Parathyroid adenoma (tissue), 2 donors: ENCODE measurements around the gene FBXO42.
A peak's percentile ranks its signal among the peaks of the same experiment; 100 is the strongest.

Source experiments
- H2AFZ ChIP-seq: fragments of 300-600 bp; sonication (generic); one replicate; pipeline ENCODE4 v1.7.0; 2017; ENCODE audit warnings: antibody characterized with exemption, mild to moderate bottlenecking
- H3K27ac ChIP-seq: fragments of 300-600 bp; sonication (generic); one replicate; pipeline ENCODE4 v1.7.0; 2017
- H3K27me3 ChIP-seq: fragments of 300-600 bp; sonication (generic); one replicate; pipeline ENCODE4 v1.7.0; 2017; ENCODE audit warnings: low read length; ENCODE audit not compliant: control insufficient read depth, insufficient read depth
- H3K36me3 ChIP-seq: fragments of 300-600 bp; sonication (generic); one replicate; pipeline ENCODE4 v1.7.0; 2017; ENCODE audit warnings: low read length; ENCODE audit not compliant: control insufficient read depth, insufficient read depth
- H3K4me1 ChIP-seq: fragments of 300-600 bp; sonication (generic); one replicate; pipeline ENCODE4 v1.7.0; 2017; ENCODE audit warnings: control low read depth
- H3K4me2 ChIP-seq: fragments of 300-600 bp; sonication (generic); one replicate; pipeline ENCODE4 v1.7.0; 2017; ENCODE audit warnings: low read length
- H3K4me3 ChIP-seq: fragments of 300-600 bp; sonication (generic); one replicate; pipeline ENCODE4 v1.7.0; 2017; ENCODE audit warnings: low read depth, low read length
- H3K79me2 ChIP-seq: fragments of 300-600 bp; sonication (generic); one replicate; pipeline ENCODE4 v1.7.0; 2017; ENCODE audit warnings: control low read depth
- H3K9ac ChIP-seq: fragments of 300-600 bp; sonication (generic); one replicate; pipeline ENCODE4 v1.7.0; 2017; ENCODE audit warnings: mild to moderate bottlenecking
- H3K9me3 ChIP-seq: fragments of 300-600 bp; sonication (generic); one replicate; pipeline ENCODE4 v1.7.0; 2017; ENCODE audit warnings: low read length; ENCODE audit not compliant: control insufficient read depth
- TF ChIP-seq, protein P1 (sequence below): fragments of 300-600 bp; sonication (generic); IDR thresholded peaks from one replicate; pipeline ENCODE4 v1.7.0; 2017; ENCODE audit warnings: antibody characterized with exemption, mild to moderate bottlenecking
- donor health status: primary hyperparathyroidism.

FBXO42 gene

DNA sequence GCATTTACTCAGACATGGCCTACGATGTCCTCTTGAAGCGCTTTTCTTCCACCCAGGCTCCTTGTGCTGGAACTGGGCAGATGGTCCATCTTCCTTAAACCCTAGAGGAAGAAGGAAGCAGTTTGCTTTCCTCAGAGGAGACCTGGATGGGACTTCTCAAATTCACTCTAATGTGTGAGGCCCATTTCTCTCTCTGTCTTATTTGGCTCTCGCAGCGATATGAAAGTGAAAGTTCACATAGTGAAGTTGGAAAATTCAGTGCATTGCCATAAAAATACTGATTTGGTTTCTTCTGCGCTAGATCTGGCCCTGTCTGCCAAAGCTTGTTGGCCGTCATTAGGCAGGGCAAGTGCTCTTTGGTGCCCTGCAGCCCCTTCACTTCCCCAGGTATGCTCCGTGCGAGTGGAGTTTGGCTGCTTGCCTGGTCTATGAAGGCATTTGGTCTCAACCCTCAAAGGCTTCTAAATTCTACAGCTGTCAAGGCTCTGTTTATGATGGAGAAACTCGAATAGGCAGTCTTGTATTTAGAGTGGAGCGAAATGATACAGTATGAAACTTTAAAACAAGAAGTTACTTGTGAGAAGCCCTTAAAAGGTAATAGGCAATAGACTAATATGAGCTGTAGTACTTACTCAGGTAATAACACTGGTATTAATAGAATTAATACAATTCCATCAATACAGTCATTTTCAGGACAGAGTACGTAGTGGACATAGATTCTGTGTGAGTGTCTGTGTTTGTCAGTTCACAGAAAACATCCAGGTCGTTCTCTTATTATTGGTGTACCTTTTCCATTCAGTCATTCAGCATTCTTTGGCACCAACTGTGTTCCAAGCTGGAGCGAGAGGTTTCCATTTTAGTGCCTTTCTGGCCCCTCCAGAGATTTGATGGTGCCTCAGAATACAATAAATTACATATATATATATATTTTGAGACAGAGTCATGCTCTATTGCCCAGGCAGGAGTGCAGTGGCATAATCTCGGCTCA lies 35.2 kb upstream of the FBXO42 start:
- Histone ChIP-seq H3K9me3 (no peaks in the 10 kb centered on the region), H3K4me2 (peak overlapping the region; percentile 13), H3K27me3 (no peaks in the 10 kb centered on the region), H3K36me3 (no peaks in the 10 kb centered on the region), H3K4me3 (no peak overlapping the region), H3K27ac (no peak overlapping the region), H3K79me2 (peaks cover 29% of the 10 kb centered on the region), H3K4me1 (peaks cover 9% of the 10 kb centered on the region), H3K9ac (no peak overlapping the region), H2AFZ (no peak overlapping the region)
- TF ChIP-seq, protein P1, sequence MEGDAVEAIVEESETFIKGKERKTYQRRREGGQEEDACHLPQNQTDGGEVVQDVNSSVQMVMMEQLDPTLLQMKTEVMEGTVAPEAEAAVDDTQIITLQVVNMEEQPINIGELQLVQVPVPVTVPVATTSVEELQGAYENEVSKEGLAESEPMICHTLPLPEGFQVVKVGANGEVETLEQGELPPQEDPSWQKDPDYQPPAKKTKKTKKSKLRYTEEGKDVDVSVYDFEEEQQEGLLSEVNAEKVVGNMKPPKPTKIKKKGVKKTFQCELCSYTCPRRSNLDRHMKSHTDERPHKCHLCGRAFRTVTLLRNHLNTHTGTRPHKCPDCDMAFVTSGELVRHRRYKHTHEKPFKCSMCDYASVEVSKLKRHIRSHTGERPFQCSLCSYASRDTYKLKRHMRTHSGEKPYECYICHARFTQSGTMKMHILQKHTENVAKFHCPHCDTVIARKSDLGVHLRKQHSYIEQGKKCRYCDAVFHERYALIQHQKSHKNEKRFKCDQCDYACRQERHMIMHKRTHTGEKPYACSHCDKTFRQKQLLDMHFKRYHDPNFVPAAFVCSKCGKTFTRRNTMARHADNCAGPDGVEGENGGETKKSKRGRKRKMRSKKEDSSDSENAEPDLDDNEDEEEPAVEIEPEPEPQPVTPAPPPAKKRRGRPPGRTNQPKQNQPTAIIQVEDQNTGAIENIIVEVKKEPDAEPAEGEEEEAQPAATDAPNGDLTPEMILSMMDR: no peak

DNA sequence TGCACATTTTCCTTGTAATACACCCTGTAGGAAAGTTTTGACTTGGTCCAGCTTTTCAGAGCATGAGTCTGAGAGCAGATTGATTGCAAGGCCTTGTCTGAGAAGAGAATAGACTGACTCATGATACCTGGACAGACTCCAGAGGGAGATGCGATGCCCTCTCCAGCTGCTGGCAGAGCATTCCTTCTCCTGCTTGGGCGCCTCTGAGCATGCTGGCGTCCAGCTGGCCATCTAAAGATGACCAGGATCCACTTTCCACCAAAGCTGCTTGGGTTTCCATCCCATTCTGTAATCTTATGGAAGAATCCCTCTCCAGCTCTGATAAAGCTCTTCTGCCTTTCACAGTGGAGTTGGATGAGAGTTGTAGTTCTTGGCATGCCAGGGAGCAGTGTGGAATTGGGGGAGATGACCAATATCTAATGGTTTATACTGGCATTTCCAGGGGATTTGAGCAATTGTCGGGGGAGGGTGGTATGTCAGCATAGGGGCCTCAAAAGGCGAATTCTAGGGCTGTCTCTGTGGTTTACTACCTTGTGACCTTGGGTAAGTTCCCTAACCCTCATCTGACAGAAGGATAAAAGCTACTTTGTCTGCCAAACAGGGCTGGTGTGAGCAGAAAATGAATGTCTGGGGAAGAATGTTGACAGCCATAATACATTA lies 34.3 kb upstream of the FBXO42 start:
- TF ChIP-seq, protein P1: no peak
- H3K27ac ChIP-seq: peak overlapping the region; percentile 33
- H3K9me3 ChIP-seq: no peaks in the 10 kb centered on the region
- no peaks in the 10 kb centered on the region for H3K27me3 ChIP-seq
- no peak overlapping the region for H3K4me3 ChIP-seq
- H3K79me2 ChIP-seq: peaks cover 33% of the 10 kb centered on the region
- no peak overlapping the region for H2AFZ ChIP-seq
- H3K9ac ChIP-seq: no peak overlapping the region
- H3K4me2 ChIP-seq: no peak overlapping the region
- H3K4me1 ChIP-seq: peaks cover 7% of the 10 kb centered on the region
- H3K36me3 ChIP-seq: no peaks in the 10 kb centered on the region

- Histone ChIP-seq H3K79me2 (peaks cover 32% of the 10 kb centered on the region), H3K9me3 (no peaks in the 10 kb centered on the region), H3K27ac (peak overlapping the region; percentile 13), H3K4me1 (peaks cover 7% of the 10 kb centered on the region), H3K4me2 (no peak overlapping the region), H2AFZ (no peak overlapping the region), H3K9ac (no peak overlapping the region), H3K36me3 (no peaks in the 10 kb centered on the region), H3K27me3 (no peaks in the 10 kb centered on the region), H3K4me3 (no peak overlapping the region)
- TF ChIP-seq, protein P1: no peak
Measured at GRCh38 chr1:16385659-16386453, 33.6 kb upstream of the FBXO42 start.

DNA sequence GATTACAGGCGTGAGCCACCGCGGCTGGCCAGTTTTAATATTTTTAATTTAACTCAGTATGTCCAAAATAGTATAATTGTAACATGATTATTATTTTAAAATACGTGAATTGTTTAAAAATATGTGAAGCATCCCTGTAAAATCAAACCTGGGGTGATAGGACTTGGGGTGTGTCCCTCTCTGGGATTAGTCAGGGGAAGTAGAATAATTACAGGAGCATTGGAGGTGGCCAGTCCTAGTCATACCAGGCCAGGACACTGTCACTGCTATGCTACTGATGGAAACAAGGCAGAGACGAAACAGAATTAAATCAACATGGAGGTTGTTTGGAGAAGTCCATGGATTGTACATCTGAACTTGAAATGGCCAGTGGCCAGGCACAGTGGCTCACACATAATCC lies 31.6 kb upstream of the FBXO42 start:
- Histone ChIP-seq H3K9me3 (no peaks in the 10 kb centered on the region), H3K79me2 (peaks cover 38% of the 10 kb centered on the region), H3K4me1 (peaks cover 7% of the 10 kb centered on the region), H3K36me3 (no peaks in the 10 kb centered on the region), H3K4me2 (no peak overlapping the region), H3K27me3 (no peaks in the 10 kb centered on the region), H3K27ac (no peak overlapping the region), H3K4me3 (no peak overlapping the region), H2AFZ (no peak overlapping the region), H3K9ac (no peak overlapping the region)
- TF ChIP-seq, protein P1: no peak
